NCI-H82 treated with DMSO at 0.1 percent for 48 hours (cell line): ENCODE measurements around the gene CD207.
A peak's percentile ranks its signal among the peaks of the same experiment; 100 is the strongest.
"Not testable (repeated sequence)": the region's sequence is repeated elsewhere in the genome, so short reads cannot be mapped to it uniquely, and the experiment has no call there.

Experiments
- DNase-seq: peaks from one replicate; lab custom pipeline; 2025; ENCODE audit not compliant: unreplicated experiment; lab: John Stamatoyannopoulos, UW

The CD207 gene

GRCh38 chr2:70829916-70830315 lies 5.7 kb downstream of the CD207 start:
- no peak for DNase-seq

- no peak for DNase-seq
Measured at GRCh38 chr2:70828914-70829824, 6.4 kb downstream of the CD207 start.

DNA sequence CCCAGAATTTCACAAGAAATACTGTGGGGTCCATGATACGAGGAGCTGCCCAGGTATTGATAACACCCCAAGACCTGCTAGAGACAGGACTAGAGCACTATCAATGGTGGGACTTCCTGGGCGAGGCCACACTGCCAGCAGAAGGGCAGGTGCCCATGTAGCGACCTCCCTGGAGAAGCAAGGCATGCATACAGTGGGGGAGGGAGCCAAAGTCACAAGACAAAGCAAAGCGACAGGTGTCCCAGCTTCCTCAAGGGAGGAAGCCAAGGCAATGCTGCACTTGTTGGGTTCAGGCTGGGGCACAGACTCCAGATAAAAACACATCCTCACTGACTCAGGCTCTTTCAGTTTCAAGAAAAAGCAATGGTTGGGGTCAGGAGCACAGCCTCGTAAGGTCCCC lies 7.5 kb downstream of the CD207 start:
- no peak for DNase-seq

DNA sequence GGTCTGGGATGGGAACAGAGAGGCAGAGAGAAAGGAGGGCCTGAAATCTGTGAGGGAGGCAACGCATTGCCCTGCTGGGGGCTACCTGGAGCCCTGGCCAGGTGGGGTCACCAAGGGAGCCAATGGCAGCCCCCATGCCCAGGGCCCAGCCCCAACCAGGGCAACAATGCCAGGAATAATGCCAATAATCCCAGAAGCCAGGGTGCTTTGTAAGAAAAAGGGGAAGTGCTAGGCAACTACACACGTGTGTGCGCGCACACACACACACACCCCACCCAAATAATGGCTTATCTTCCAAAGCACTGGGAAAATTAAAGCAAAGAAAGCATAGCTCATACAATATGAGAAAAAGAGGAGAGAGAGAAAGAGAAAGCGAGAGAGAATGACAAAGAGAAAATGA lies 8.2 kb downstream of the CD207 start:
- DNase-seq: no peak

DNA sequence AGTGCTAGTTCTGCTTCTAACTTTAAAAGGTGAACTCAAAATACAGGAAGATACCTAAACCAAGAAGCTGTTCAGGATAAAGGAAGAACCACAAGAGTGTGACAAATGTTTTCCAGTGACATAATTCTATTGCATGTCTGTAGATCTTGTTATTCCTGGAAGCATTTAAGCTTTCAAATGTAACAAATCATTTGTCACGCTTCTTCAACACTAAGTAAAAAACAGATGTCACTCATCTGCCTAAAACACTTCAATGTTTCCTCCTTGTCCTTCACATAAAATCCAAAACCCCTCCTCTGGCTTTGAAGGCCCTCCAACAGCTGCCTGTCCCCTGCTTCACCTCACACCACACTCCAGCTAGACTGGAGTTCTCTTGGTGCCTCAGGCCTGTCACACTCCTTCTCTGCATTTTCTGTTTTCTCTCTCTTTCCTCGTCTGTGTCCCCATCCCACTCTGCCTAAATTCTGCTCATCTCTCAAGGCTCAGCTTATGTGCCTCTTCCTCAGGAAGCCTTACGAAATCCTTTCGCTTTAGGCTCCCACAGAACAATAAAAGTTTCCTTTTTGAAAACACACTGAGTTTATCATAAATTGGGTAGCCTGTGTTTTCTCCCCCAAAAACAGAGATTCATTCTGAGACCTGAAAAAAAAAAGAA lies 8.8 kb downstream of the CD207 start:
- no peak for DNase-seq

DNA sequence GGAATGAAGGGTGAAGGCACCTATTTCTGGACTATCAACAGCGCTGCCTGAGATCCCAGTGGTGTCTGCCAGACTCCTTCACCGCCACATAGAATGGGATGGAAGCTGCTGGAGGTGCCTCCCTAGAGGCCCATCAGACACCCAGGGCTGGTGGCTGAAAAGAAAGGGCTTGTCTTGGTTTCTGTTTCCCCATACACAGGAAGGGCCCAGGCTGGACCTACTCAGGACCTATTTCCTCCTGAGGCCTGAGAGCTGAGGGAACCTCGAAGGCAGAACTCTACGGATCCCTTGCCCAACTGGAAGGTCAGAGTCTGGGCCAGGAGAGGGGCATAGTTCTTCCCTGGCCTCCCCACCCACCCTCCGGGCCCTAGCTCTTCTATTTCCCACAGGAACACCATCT lies 12.4 kb downstream of the CD207 start:
- no peak for DNase-seq

- DNase-seq: no peak
Measured at GRCh38 chr2:70822843-70823242, 12.8 kb downstream of the CD207 start.

DNA sequence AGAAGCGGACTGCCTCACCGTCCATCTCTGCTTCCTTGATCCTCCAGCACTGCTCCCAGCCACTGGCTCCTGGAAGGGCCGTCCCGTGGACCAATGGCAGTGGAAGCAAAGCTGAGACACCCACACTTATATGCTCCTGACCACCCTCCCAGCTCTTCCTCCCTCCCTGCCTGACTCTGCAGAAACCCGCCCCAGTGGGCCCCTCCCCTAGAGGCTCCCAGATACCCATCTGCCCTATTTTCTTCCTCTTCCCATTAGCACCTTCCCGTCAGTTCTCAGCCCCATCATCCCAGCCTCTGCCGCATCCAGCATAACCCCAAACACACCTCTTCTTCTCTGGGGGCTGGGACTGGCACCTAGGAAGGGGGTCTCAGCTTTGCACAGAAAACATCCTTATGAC lies 15.1 kb downstream of the CD207 start, which contains the start of gene CLEC4F:
CLEC4F (minus strand) TSS at position 101 of the 400 bp plus-strand sequence; CDS start at position 25, 76 bp downstream.
- no peak for DNase-seq

- no peak for DNase-seq
Measured at GRCh38 chr2:70817284-70817954, 18.2 kb downstream of the CD207 start.

GRCh38 chr2:70816726-70817125 lies 18.9 kb downstream of the CD207 start:
- DNase-seq: no peak

DNA sequence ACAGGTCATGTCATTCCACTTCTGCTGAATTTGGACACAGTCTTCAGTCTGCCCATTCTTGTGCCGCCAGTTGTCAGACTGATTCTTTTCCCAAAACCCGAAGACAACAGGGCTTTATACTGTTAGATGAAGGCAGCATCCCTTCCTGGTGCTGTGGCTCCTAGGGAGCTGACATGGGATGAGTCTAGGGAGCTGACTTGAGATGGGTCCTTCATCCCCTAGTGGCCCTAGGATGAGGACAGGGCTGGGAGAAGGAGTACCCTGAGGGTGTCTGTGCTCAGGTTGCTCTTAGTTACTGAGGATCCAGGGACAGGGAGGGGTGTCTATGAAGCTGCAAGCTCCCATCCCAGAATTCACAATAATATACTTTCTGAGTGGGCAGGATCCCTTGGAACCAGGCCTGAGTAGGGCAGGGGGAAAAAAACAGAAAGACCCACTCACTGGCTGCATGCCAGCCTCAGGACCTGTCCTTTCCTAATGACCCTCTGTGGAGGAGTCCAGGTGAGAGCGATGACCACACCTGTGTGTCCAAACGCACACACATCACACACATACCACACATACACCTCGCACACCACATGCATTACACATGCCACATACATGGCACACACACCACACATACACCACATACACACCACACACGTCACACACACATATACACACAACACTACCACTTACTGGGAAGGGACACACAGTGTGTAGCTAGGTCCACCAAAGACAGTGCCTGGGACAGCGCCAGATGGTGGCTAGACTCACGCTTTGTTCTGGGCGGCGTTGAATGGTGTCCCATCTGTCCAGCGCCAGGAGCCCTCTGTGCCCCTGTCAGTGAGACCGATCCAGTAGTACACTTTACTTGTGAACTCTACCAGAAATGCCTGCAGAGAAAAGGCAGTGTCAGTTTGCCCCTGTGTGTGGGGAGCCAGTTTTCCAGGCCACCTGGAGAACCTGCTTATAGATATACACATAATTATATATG lies 26.3 kb downstream of the CD207 start:
- DNase-seq: peak; percentile 62

- DNase-seq: no peak
Measured at GRCh38 chr2:70807828-70808118, 27.8 kb downstream of the CD207 start.

GRCh38 chr2:70807102-70807827 lies 28.4 kb downstream of the CD207 start:
- DNase-seq: peak; percentile 30

DNA sequence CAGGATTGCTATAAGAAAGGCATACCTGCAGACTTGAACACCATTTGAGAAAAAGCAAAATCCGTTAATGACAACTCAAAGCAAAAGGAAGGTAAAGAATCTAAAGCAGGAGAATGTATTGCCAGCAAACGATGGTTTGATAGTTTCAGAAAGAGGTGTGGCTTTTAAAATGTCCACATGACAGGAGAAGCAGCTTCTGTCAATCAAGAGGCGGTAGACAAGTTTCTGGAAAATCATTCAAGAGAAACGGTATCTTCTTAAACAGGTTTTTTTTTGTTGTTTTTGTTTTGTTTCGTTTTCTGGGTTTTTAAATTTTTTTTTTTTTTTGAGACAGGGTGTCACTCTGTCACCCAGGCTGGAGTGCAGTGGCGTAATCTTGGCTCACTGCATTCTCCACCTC lies 29.0 kb downstream of the CD207 start:
- no peak for DNase-seq

GRCh38 chr2:70806013-70806412 lies 29.6 kb downstream of the CD207 start:
- DNase-seq: peak; percentile 7

DNA sequence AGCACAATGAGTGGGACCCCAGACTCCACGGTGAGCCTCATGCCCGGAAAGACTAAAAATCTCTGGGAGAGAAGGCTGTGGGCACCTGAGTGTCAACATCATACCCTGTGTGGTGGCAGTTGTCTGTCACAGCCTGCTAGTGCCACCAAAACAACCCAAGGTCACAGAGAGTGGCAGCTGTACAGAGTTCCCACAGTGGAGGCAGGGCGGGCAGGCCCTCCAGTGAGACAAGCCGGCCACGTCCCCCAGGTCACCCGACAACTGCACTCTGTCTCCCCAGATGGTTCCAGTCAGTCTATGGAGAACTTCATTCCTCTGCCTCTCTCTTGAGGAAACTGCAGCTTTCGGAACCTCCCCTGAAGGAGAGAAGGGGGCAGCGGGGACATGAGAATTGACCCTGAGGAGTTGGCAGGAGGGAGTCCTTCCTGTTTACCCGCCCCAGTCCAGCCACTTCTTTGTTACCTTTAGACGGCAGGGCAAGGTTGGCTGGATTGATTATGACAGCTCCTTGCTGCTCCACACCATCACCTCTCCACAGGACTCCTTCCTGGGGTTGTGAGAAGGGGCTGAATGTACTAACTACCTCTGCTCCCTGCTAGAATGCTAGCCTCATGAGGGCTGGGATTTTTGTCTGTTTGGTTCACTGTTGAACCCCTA lies 33.9 kb downstream of the CD207 start:
- no peak for DNase-seq

- DNase-seq: no peak
Measured at GRCh38 chr2:70799706-70800105, 35.9 kb downstream of the CD207 start.

DNA sequence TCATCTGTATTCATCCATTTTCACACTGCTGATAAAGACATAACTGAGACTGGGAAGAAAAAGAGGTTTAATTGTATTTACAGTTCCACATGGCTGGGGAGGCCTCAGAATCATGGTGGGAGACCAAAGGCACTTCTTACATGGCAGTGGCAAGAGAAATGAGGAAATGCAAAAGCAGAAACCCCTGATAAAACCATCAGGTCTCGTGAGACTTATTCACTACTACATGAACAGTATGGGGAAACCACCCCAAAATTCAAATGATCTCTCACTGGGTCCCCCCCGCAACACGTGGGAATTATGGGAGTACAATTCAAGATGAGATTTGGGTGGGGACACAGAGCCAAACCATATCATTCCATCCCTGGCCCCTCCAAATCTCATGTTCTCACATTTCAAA lies 37.6 kb downstream of the CD207 start:
- not testable (repeated sequence) for DNase-seq

GRCh38 chr2:70797506-70797905 lies 38.1 kb downstream of the CD207 start:
- DNase-seq: no peak

GRCh38 chr2:70796262-70796661 lies 39.4 kb downstream of the CD207 start:
- no peak for DNase-seq
